Stimulated activated CD4-positive, alpha-beta T cell treated with anti-CD3 and anti-CD28 coated beads, Interleukin-12 subunit alpha, Interleukin-12 subunit beta, amount 100 ng/mL, for 4 hours (primary cell): Measurements from ENCODE around the gene RENBP.
"Not testable (repeated sequence)": the region's sequence is repeated elsewhere in the genome, so short reads cannot be mapped to it uniquely, and the experiment has no call there.

ENCODE experiments used
- DNase-seq: peaks from one replicate; pipeline ENCODE4 v3.0.0-alpha.2; 2020

RENBP gene

GRCh38 chrX:153944140-153944799 is at the start of gene RENBP:
Gene RENBP, minus strand, starts transcription at chrX:153944643. Its CDS starts 33 bp downstream, at chrX:153944610.
- DNase-seq: peak; percentile 49

GRCh38 chrX:153993978-153994377 is 49.5 kb upstream of the RENBP start:
- DNase-seq: no peak

GRCh38 chrX:153993079-153993478 is 48.6 kb upstream of the RENBP start:
- DNase-seq: no peak

GRCh38 chrX:153992180-153992579 is 47.7 kb upstream of the RENBP start:
- DNase-seq: no peak

- no peak for DNase-seq
Measured at GRCh38 chrX:153991013-153991580, 46.7 kb upstream of the RENBP start.

- DNase-seq: no peak
Measured at GRCh38 chrX:153989973-153990655, 45.7 kb upstream of the RENBP start.

GRCh38 chrX:153988493-153988892 is 44.0 kb upstream of the RENBP start:
- no peak for DNase-seq

GRCh38 chrX:153984351-153985178 is 40.1 kb upstream of the RENBP start:
- no peak for DNase-seq

GRCh38 chrX:153983321-153983801 is 38.9 kb upstream of the RENBP start:
- no peak for DNase-seq

- peak; percentile 38 for DNase-seq
Measured at GRCh38 chrX:153981771-153982533, 37.5 kb upstream of the RENBP start.

GRCh38 chrX:153981231-153981630 is 36.8 kb upstream of the RENBP start:
- no peak for DNase-seq

GRCh38 chrX:153980394-153980793 is 36.0 kb upstream of the RENBP start:
- DNase-seq: not testable (repeated sequence)

GRCh38 chrX:153974726-153975286 is 30.4 kb upstream of the RENBP start:
- no peak for DNase-seq

GRCh38 chrX:153974003-153974725 is 29.7 kb upstream of the RENBP start:
- no peak for DNase-seq

GRCh38 chrX:153973127-153974002 is 28.9 kb upstream of the RENBP start:
- DNase-seq: no peak

GRCh38 chrX:153972368-153973126 is 28.1 kb upstream of the RENBP start, which contains the start of gene TMEM187:
Gene TMEM187, plus strand, starts transcription at chrX:153972754. Its CDS starts 9,309 bp downstream, at chrX:153982063.
- peak; percentile 81 for DNase-seq

- peak; percentile 84 for DNase-seq
Measured at GRCh38 chrX:153971450-153972367, 27.3 kb upstream of the RENBP start, which contains the start of gene HCFC1. Gene HCFC1, minus strand, starts transcription at chrX:153971818. Its CDS starts 978 bp downstream, at chrX:153970840.

GRCh38 chrX:153971124-153971449 is 26.6 kb upstream of the RENBP start:
- peak; percentile 78 for DNase-seq
